Endometrial microvascular endothelial cells (primary cell): ENCODE data around the gene LRCH1. TPM values are rescaled to one million over a fixed set of nuclear protein-coding genes. Genes with fewer than 3 reads are reported as not detected.

Experiments
- in situ Hi-C: cut with HindIII; loops from 2 replicates; pipeline ENCODE4 v1.10.0; 2017; ENCODE audit warnings: low sequenced_read_pairs, low pct_unique_long_range_greater_than_20kb; ENCODE audit errors: inconsistent ontology term
- total RNA-seq: library from RNA; depleted of rRNA; stranded (reverse); fragments of >200 nt; gene quantifications from one replicate; pipeline ENCODE4 v1.2.3, GENCODE V29; 2015; ENCODE audit errors: inconsistent ontology term

Gene LRCH1
- total RNA-seq, 1 donor from 2014 or later: 13.2 TPM

DNA sequence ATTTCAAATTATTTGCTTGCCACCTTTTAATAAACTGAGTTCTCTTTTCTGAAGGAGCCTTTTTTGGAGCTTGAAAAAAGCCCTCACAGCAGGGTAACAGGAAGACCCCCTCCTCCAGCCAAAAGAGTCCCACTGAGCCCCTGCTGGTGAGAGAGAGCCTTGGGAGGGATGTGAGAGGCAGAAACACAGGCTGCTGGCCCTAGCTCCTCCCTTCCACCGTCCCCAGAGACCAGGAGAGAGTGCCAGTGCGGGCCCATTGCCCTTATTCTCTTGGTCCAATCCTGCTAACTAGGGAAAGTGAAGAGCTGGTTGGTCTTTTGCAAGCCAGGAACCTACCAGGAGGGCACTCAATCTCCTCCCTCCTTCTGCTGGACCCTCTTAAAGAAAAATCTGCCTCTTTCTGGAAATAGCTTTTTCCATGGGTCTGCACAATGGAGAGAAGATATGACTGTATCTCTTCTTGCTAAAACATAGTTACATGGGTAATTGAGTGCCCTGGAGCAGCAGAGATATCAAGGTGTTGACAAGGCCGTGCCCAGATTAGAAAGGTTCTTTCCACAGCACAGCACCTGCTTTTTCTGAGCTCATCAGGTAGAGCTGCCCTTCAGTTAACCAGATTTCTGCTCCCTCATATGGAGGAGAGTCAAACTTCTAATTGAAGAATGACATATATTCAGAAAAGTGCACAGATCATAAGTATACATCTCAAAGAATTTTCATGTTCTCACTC, 113.9 kb downstream of the LRCH1 start:
- in situ Hi-C loops: no loop called here

GRCh38 chr13:46667687-46668281, 114.8 kb downstream of the LRCH1 start:
- in situ Hi-C loops: no loop called here

DNA sequence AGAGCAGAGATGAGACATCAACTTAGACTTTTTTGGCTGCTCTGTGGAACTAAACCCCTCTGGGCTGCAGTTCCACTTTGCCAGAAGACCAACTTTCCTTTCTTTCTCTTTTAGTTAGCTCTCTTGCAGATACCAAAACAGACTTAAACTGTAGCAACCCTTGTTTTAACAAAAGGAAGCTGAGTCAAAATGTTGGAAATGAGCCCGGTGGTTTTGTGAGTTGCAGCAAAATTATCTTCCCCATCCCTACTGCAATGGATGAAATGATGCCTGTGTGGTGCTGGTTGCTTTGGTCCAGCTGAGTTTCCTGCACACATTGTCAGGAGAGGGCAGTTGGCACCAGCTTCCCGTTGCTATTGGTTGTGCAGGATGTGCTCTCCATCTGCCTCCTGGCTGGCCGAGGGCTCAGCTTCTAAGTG, 115.3 kb downstream of the LRCH1 start:
- in situ Hi-C loops: no loop called here

DNA sequence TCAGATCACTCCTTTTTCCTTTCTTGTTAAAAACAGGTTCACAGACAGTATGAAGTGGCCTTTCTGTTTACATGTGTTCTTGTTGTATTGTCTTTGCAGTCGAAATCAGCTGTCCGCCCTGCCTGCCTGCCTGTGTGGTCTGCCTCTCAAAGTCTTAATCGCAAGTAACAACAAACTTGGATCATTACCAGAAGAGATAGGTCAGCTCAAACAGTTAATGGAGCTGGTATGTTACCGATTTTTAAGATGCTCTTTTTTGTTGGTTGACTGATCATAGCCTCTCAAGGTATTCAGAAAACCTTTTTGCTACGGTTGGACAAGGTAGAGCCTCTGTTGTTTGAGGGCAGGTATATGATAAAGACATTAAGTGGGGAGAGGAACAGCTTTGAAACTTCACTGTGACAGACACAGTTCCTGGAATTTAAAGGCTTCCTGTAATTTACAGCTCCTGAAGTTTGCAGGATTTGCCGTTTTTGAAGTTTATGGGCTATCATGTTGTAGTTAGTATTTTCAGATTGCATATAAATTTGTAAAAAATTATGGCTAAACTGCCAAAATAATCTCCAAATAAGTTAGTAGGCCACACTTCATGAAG, 116.1 kb downstream of the LRCH1 start:
- in situ Hi-C loops: no loop called here

DNA sequence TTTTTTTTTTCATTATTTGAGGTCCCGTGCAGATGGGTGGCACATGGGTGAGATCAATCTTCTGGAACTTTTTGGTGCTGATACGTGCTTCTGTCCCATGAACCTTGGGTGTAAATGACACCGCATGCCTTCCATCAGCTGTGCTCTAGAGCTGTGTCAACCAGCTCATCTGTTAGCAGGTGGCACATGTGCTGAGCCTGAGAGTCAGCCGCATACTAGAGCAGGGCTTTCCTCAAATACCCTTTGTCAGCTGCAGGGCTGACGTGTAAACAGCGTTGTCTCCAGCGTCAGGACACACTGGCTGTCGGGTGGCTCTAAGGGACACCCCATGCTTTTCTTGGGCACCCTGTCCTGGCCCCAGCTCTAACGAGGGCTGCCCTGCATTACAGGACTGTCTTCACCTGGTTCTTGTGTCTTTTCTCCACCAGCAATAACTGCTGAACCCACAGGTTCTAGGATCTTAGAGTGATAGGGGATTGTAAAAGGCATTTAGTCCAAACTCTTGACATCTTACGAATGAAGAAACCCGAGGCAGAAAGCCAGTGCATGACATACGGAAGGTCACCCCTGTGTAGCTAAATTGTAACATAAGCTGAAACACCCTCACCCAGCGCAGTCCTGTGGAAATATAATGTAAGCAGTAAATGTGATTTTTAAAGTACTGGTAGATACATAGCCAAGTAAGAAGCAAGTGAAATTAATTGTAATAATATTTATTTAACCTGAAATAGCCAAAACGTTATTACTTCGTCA, 119.5 kb downstream of the LRCH1 start:
- in situ Hi-C loops: no loop called here

- in situ Hi-C loops: no loop called here
These were observed 122.0 kb downstream of the LRCH1 start for GRCh38 chr13:46675016-46675415.

GRCh38 chr13:46676378-46676725, 123.4 kb downstream of the LRCH1 start:
- in situ Hi-C loops: no loop called here

DNA sequence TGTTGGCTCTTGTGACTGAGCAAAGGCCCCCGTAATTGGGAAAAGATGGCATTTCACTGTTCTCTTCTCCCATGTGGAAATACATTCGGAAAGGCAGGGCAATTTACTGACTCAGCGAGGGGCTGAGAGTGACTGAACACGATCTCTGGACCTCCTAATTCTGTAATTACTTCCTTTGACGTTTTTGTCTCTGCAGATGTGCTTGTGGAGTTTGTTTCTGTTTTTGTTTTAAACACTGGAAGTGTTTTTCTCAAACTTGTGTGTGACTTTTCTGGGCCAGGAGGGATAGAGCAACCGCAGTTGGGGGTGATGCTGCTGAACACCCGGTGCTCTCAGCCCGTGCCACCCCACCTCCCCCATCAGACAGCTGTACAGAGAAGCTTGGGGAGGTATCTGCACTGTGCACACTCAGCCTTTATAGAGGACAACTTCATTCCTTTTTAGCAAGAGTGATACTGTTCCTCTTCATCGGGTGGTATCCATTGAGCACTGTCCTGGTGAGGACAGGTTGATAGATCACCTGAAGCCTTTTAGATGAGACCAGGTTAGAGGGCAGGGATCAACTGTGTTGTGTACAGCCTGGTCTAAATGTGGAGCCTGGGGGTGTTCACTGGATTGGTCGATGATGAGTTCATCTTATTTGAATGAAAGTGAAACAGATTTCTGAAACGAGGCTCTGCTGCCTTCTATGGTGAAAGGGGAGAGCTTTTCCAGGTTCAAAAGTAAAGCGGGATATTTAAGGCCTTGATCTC, 126.6 kb downstream of the LRCH1 start:
- in situ Hi-C loops: no loop called here

- in situ Hi-C loops: no loop called here
These were observed 129.0 kb downstream of the LRCH1 start for GRCh38 chr13:46682015-46682414.

- in situ Hi-C loops: no loop called here
These were observed 129.7 kb downstream of the LRCH1 start for GRCh38 chr13:46682707-46683106.

GRCh38 chr13:46683676-46684260, 130.8 kb downstream of the LRCH1 start:
- in situ Hi-C loops: no loop called here

- in situ Hi-C loops: no loop called here
These were observed 131.5 kb downstream of the LRCH1 start for GRCh38 chr13:46684287-46685001.

DNA sequence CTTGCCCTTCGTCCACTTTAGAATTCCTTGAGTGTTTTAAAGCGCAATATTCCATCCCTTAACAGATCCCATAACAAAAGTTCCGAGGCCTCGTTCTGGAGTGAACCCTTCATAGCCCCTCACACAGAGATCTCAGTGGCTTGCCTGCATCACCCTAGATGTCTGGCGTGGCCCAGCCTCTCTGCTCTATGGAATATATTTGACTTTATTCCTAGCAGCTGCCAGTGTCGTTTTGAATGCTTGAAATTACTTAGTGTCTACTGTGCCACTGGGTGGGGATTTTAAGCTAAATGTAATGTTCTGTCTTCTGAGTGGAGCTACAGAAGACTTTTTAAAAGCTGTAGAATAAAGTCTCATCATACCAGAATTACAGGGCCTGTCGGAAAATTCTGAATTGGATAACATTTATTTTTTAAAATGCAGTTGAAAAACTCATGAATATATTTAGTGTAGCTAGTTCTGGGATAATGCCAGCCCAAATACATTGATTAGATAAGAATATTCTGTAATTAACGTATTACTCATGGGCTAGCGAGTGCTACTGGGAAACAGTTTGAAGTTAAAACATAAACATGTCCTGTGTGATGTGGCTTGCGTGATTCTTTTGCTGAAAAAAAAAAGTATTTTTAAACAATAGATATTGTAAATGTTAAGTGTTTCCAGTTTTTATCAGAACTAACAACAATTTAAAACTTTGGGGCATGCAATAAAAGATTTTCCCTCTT, 132.2 kb downstream of the LRCH1 start:
- in situ Hi-C loops: no loop called here

DNA sequence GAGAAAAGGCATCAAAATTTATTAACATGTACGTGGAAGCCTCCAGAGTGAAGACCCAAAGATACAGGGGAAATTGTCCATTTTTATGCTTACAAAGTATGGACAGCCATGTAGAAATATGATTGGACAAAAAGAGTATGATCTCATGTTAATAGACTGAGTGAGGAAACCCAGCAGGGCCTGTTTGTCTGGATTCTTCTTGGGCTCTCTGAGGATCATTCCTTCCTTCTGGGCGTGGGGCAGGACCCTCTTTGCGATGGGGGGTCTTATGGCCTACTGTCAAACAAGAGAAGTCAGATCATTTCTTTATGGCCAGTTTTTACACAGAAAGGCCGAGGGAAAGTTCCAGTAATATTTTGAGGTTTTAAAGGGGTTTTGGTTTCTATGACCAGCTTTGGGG, 133.2 kb downstream of the LRCH1 start:
- in situ Hi-C loops: no loop called here

GRCh38 chr13:46687810-46688209, 134.8 kb downstream of the LRCH1 start:
- in situ Hi-C loops: no loop called here

DNA sequence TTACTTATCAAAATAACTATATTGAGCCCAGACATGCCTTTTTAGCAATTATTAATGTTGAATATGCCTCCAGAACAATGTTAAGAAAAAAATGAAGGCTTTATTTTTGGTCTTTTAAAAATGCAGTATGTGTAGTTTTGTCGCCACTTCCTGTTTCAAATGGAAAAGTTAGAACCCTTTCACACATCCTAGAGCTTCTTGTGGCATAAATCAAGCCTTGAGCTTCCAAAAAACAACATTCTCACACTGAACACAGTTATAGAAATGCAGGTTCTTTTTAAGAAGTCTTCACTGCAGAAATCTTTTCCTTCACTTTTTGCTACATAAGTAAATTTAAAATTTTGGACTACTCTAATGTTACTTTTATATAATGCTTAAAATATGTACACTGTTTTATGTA, 135.3 kb downstream of the LRCH1 start:
- in situ Hi-C loops: no loop called here

DNA sequence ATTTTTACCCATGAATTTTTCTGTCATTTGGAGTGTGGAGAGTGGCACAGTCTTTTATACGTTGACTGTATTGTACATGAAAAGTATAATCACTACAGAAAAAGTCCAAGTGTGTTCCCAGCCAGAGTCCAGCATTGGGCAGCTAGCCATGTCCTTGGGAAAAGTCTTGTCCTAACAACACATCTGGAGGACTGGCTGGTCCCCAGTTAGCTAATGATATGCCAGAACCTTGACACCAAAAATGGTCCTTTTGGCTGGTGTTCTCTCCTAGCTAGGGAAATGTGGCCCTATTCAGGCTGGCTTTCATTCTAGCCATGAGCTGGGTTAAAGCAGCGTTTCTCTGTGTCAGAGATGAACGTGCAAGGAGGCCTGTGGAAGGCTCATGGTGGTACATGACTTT, 145.0 kb downstream of the LRCH1 start:
- in situ Hi-C loops: no loop called here
